Fibroblast of villous mesenchyme (primary cell): ENCODE results near the gene MAPKAP1. TPM values are rescaled to one million over a fixed set of nuclear protein-coding genes. Genes with fewer than 3 reads are reported as not detected.

ENCODE experiments used
- DNase-seq: peaks from one replicate; pipeline ENCODE4 v3.0.0-alpha.2; 2010; ENCODE audit warnings: low read depth
- H3K4me3 ChIP-seq: 2 replicates; pipeline ENCODE4 v1.5.1; 2011; ENCODE audit warnings: low read depth, mild to moderate bottlenecking, low read length
- CTCF ChIP-seq: IDR thresholded peaks from 2 replicates; pipeline ENCODE4 v1.5.1; 2012; ENCODE audit warnings: low read depth, mild to moderate bottlenecking, low read length; ENCODE audit not compliant: insufficient read depth
- total RNA-seq: library from RNA; depleted of rRNA; stranded (reverse); fragments of >200 nt; gene quantifications from 2 replicates; pipeline ENCODE4 v1.2.3, GENCODE V29; 2012

Gene MAPKAP1
- total RNA-seq, 1 donor = 92.0 TPM

GRCh38 chr9:125457357-125457756 lies 249.7 kb downstream of the MAPKAP1 start:
- DNase-seq = no peak
- H3K4me3 ChIP-seq = no peak overlapping the region
- no peak for TF ChIP-seq CTCF

- TF ChIP-seq CTCF = no peak
- no peak overlapping the region for H3K4me3 ChIP-seq
- no peak for DNase-seq
Observed at GRCh38 chr9:125455876-125456275, 251.1 kb downstream of the MAPKAP1 start.

- no peak for DNase-seq
- H3K4me3 ChIP-seq = no peak overlapping the region
- TF ChIP-seq CTCF = no peak
Observed at GRCh38 chr9:125455132-125455531, 251.9 kb downstream of the MAPKAP1 start.

- DNase-seq = no peak
- H3K4me3 ChIP-seq = no peak overlapping the region
- TF ChIP-seq CTCF = no peak
Observed at GRCh38 chr9:125447202-125447802, 259.7 kb downstream of the MAPKAP1 start.

GRCh38 chr9:125446561-125447094 lies 260.4 kb downstream of the MAPKAP1 start:
- TF ChIP-seq CTCF = no peak
- no peak for DNase-seq

GRCh38 chr9:125444956-125445506 lies 262.0 kb downstream of the MAPKAP1 start:
- no peak for DNase-seq
- TF ChIP-seq CTCF = no peak
- H3K4me3 ChIP-seq = no peak overlapping the region

More at GRCh38 chr9:125446561-125447094, 260.4 kb downstream of the MAPKAP1 start:
- H3K4me3 ChIP-seq = no peak overlapping the region
